Measurements from ENCODE around the gene TDRD15. TPM values are rescaled to one million over a fixed set of nuclear protein-coding genes. Genes with fewer than 3 reads are reported as not detected.
A peak's percentile ranks its signal among the peaks of the same experiment; 100 is the strongest.

The TDRD15 gene
- total and polyA plus RNA-seq, 2 of the 13 experiments (the other 11 are each of a cell fraction or from before 2014, with no cell fraction given): 0.12 to 0.29 TPM

- TF ChIP-seq FOXO4 (CRISPR knock-in tag; conservative IDR thresholded peaks at IDR 0.05) (no peak), KMT2A (CRISPR knock-in tag; IDR thresholded peaks at IDR 0.05) (no peak), KAT2B (IDR thresholded peaks at IDR 0.05; ENCODE audit: borderline replicate concordance, low read depth, low read length) (no peak), TEAD3 (CRISPR knock-in tag; optimal IDR thresholded peaks at IDR 0.05; ENCODE audit: borderline replicate concordance) (peak; percentile 81), ZNF614 (CRISPR knock-in tag; IDR thresholded peaks at IDR 0.05; ENCODE audit: borderline replicate concordance) (0 out of 2 replicates have a peak, but pooled peaks have one; percentile 20), SMC3 (IDR thresholded peaks at IDR 0.05; ENCODE audit: low read length) (0 out of 2 replicates have a peak, but pooled peaks have one; percentile 18), SMARCC2 (IDR thresholded peaks at IDR 0.05) (no peak), SIX1 (CRISPR knock-in tag; IDR thresholded peaks at IDR 0.05; ENCODE audit: borderline replicate concordance) (0 out of 2 replicates have a peak, but pooled peaks have one; percentile 20), SMYD3 (CRISPR knock-in tag; IDR thresholded peaks at IDR 0.05) (no peak), ZNF644 (CRISPR knock-in tag; IDR thresholded peaks at IDR 0.05; ENCODE audit: low read depth) (0 out of 2 replicates have a peak, but pooled peaks have one; percentile 40), CEBPB (IDR thresholded peaks at IDR 0.05; ENCODE audit: borderline replicate concordance, low read depth, low read length) (peak; percentile 99), SRY (CRISPR knock-in tag; IDR thresholded peaks at IDR 0.05) (no peak), PHF21A (CRISPR knock-in tag; IDR thresholded peaks at IDR 0.05) (no peak), GATAD2A (CRISPR knock-in tag; IDR thresholded peaks at IDR 0.05) (peak; percentile 72), SP5 (CRISPR knock-in tag; IDR thresholded peaks at IDR 0.05; ENCODE audit: borderline replicate concordance, low read depth) (0 out of 2 replicates have a peak, but pooled peaks have one; percentile 32), RFX3 (CRISPR knock-in tag; IDR thresholded peaks at IDR 0.05) (no peak), ZNF292 (CRISPR knock-in tag; IDR thresholded peaks at IDR 0.05; ENCODE audit: borderline replicate concordance, low read depth) (peak; percentile 33; the same call in 1 of the 2 replicates), JDP2 (CRISPR knock-in tag; IDR thresholded peaks at IDR 0.05; ENCODE audit: borderline replicate concordance) (no peak), EP300 (IDR thresholded peaks at IDR 0.05; ENCODE audit: low read depth in 2 of 2, low read length in 2 of 2) (peak; percentile 34 to 37; a peak in 1 of 4 replicates), EP300 (CRISPR knock-in tag; IDR thresholded peaks at IDR 0.05; ENCODE audit: borderline replicate concordance) (no peak), SOX5 (CRISPR knock-in tag; IDR thresholded peaks at IDR 0.05; ENCODE audit: borderline replicate concordance) (peak; percentile 61; the same call in 1 of the 2 replicates), ZNF136 (CRISPR knock-in tag; IDR thresholded peaks at IDR 0.05; ENCODE audit: low read depth) (no peak), ZFP41 (CRISPR knock-in tag; IDR thresholded peaks at IDR 0.05; ENCODE audit: borderline replicate concordance) (no peak), ZNF780A (CRISPR knock-in tag; IDR thresholded peaks at IDR 0.05) (no peak), SAP130 (CRISPR knock-in tag; IDR thresholded peaks at IDR 0.05; ENCODE audit: low read depth) (0 out of 2 replicates have a peak, but pooled peaks have one; percentile 37), ZNF7 (CRISPR knock-in tag; IDR thresholded peaks at IDR 0.05) (0 out of 2 replicates have a peak, but pooled peaks have one; percentile 38)
- TF ChIP-seq, protein P1, sequence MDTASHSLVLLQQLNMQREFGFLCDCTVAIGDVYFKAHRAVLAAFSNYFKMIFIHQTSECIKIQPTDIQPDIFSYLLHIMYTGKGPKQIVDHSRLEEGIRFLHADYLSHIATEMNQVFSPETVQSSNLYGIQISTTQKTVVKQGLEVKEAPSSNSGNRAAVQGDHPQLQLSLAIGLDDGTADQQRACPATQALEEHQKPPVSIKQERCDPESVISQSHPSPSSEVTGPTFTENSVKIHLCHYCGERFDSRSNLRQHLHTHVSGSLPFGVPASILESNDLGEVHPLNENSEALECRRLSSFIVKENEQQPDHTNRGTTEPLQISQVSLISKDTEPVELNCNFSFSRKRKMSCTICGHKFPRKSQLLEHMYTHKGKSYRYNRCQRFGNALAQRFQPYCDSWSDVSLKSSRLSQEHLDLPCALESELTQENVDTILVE (CRISPR knock-in tag; IDR thresholded peaks at IDR 0.05): no peak
- TF ChIP-seq, protein P2, sequence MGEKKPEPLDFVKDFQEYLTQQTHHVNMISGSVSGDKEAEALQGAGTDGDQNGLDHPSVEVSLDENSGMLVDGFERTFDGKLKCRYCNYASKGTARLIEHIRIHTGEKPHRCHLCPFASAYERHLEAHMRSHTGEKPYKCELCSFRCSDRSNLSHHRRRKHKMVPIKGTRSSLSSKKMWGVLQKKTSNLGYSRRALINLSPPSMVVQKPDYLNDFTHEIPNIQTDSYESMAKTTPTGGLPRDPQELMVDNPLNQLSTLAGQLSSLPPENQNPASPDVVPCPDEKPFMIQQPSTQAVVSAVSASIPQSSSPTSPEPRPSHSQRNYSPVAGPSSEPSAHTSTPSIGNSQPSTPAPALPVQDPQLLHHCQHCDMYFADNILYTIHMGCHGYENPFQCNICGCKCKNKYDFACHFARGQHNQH (CRISPR knock-in tag; IDR thresholded peaks at IDR 0.05): no peak
- TF ChIP-seq, protein P3, sequence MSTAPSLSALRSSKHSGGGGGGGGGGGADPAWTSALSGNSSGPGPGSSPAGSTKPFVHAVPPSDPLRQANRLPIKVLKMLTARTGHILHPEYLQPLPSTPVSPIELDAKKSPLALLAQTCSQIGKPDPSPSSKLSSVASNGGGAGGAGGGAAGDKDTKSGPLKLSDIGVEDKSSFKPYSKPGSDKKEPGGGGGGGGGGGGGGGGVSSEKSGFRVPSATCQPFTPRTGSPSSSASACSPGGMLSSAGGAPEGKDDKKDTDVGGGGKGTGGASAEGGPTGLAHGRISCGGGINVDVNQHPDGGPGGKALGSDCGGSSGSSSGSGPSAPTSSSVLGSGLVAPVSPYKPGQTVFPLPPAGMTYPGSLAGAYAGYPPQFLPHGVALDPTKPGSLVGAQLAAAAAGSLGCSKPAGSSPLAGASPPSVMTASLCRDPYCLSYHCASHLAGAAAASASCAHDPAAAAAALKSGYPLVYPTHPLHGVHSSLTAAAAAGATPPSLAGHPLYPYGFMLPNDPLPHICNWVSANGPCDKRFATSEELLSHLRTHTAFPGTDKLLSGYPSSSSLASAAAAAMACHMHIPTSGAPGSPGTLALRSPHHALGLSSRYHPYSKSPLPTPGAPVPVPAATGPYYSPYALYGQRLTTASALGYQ (CRISPR knock-in tag; IDR thresholded peaks at IDR 0.05): no peak
Observed at GRCh38 chr2:21096458-21096857, 27.3 kb upstream of the TDRD15 start (continued).

All from HepG2 (cell line).